Measurements from ENCODE around the gene PDE8B. TPM values are rescaled to one million over a fixed set of nuclear protein-coding genes. Genes with fewer than 3 reads are reported as not detected.

The PDE8B gene
- total RNA-seq, 1 donor from 2014 or later = 2.9 TPM

DNA sequence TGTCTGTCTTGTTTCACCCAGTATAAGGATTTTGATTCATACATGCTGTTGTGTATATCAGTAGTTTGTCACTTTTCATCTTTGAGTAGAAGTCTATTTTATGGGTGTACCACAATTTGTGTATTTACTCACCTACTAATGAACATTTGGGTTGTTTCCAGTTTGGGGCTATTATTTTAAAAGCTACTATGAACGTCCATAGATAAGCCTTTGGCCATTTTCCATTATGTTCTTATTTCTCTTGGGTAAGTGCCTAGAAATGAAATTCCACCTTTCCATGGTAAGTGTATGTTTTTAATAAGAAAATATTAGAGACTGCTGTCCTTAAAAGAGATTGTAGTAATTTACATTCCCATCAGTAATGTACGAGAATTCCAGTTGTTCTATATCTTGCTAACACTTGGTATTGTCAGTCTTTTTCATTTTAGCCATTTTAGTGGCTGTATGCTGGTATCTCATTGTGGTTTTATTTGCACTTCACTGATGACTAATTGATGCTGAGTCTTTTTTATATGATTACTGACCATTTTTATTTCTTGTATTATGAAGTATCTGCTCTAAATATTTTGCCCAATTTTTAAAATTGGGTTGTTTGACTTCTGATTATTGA is 17.9 kb upstream of the PDE8B start:
- Mint-ChIP-seq H3K36me3 (peaks cover 2% of the 10 kb centered on the region), H3K4me1 (no peaks in the 10 kb centered on the region), H3K4me3 (no peak overlapping the region), H3K27ac (no peak overlapping the region), H3K9me3 (peaks cover 44% of the 10 kb centered on the region), H3K27me3 (ENCODE audit: low read depth) (peaks cover 5% of the 10 kb centered on the region)
- no peak for TF ChIP-seq CTCF (IDR thresholded peaks at IDR 0.05; ENCODE audit: unreplicated experiment)
- no peak for DNase-seq (ENCODE audit: low spot score in 2 of 2, unreplicated experiment in 2 of 2)

GRCh38 chr5:77194762-77195161 is 15.7 kb upstream of the PDE8B start:
- Mint-ChIP-seq H3K27me3 (ENCODE audit: low read depth) (peaks cover 3% of the 10 kb centered on the region), H3K27ac (no peak overlapping the region), H3K36me3 (peaks cover 8% of the 10 kb centered on the region), H3K9me3 (peaks cover 57% of the 10 kb centered on the region), H3K4me3 (no peak overlapping the region), H3K4me1 (no peaks in the 10 kb centered on the region)
- no peak for DNase-seq (ENCODE audit: low spot score in 2 of 2, unreplicated experiment in 2 of 2)
- TF ChIP-seq CTCF (IDR thresholded peaks at IDR 0.05; ENCODE audit: unreplicated experiment) = no peak

DNA sequence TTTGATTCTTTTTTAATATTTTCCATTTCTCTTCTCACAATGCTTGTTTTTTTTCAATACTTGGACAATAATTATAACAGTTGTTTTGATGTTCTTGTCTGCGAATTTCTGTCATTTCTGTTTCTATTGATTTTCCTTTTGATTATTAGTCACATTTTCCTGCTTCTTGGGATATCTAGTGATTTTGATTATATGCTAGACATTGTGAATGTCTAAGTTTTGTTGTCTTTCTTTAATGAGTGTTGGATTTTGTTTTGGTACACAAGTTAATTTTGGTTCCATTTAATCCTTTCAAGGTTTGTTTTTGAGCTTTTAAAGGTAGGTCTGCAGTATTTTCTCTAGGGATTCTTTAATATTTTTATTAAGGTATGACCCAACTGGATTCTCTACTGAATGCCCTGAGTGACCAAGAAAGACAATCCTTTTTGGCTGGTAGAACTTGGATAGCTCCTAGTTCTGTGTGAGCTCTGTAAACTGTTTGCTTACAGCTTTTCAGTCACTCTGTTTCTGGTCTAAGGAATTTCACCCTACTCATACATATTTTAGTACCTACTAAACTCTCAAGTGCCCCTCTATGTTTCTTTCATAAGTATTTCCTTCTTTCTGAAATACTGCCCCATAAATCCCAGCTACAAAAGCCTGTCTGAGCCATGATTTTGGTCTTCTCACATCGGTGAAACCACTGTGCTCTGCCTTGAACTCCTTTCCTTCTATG is 12.5 kb upstream of the PDE8B start:
- Mint-ChIP-seq H3K4me1 (no peaks in the 10 kb centered on the region), H3K36me3 (peaks cover 8% of the 10 kb centered on the region), H3K27me3 (ENCODE audit: low read depth) (peaks cover 3% of the 10 kb centered on the region), H3K27ac (no peak overlapping the region), H3K9me3 (peaks cover 46% of the 10 kb centered on the region), H3K4me3 (no peak overlapping the region)
- no peak for DNase-seq (ENCODE audit: low spot score in 2 of 2, unreplicated experiment in 2 of 2)
- TF ChIP-seq CTCF (IDR thresholded peaks at IDR 0.05; ENCODE audit: unreplicated experiment) = no peak

DNA sequence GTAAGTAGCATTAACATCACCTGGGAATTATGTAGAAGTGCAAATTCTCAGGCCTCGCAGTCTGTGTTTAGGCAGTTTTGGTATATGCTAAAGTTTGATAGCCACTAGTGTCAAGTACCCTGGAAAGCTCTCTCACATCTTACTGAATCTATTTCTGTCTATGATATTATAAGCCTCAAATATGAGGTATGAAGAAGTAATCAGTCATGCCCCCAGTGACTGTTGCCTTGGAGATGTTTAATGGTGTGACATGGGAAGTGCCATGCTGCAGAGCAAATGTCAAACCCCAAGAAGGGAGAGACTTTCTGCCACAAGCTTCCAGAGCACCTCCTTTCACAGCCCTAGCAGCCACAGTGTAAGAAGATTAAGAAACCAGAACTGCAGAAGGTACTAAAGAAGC is 9.8 kb upstream of the PDE8B start:
- H3K9me3 Mint-ChIP-seq = peaks cover 26% of the 10 kb centered on the region
- H3K27me3 Mint-ChIP-seq (ENCODE audit: low read depth) = peaks cover 7% of the 10 kb centered on the region
- H3K27ac Mint-ChIP-seq = no peak overlapping the region
- H3K4me3 Mint-ChIP-seq = no peak overlapping the region
- DNase-seq (ENCODE audit: low spot score in 2 of 2, unreplicated experiment in 2 of 2) = no peak
- H3K36me3 Mint-ChIP-seq = peaks cover 8% of the 10 kb centered on the region
- no peak for TF ChIP-seq CTCF (IDR thresholded peaks at IDR 0.05; ENCODE audit: unreplicated experiment)
- no peaks in the 10 kb centered on the region for H3K4me1 Mint-ChIP-seq

GRCh38 chr5:77202145-77202544 is 8.3 kb upstream of the PDE8B start:
- no peak for TF ChIP-seq CTCF (IDR thresholded peaks at IDR 0.05; ENCODE audit: unreplicated experiment)

More at GRCh38 chr5:77202145-77202544, 8.3 kb upstream of the PDE8B start:
- H3K27me3 Mint-ChIP-seq (ENCODE audit: low read depth) = peaks cover 18% of the 10 kb centered on the region
- H3K9me3 Mint-ChIP-seq = peaks cover 16% of the 10 kb centered on the region
- no peak overlapping the region for H3K27ac Mint-ChIP-seq
- no peak for DNase-seq (ENCODE audit: low spot score in 2 of 2, unreplicated experiment in 2 of 2)
- H3K4me3 Mint-ChIP-seq = no peak overlapping the region
- no peaks in the 10 kb centered on the region for H3K4me1 Mint-ChIP-seq
- peaks cover 8% of the 10 kb centered on the region for H3K36me3 Mint-ChIP-seq

Measured in mesothelial cell of epicardium (in vitro differentiated cells).